GM12875 (cell line): ENCODE measurements around the gene D2HGDH.
A peak's percentile ranks its signal among the peaks of the same experiment; 100 is the strongest.

Source experiments
- H3K4me3 ChIP-seq: one replicate; pipeline ENCODE4 v1.5.1; 2011; ENCODE audit warnings: low read depth, low read length, control low read depth
- TF ChIP-seq, protein P1 (sequence below): IDR thresholded peaks from 2 replicates; pipeline ENCODE4 v1.5.1; 2011; ENCODE audit warnings: low read depth, mild to moderate bottlenecking, control low read depth, inconsistent platforms, low read length, moderate library complexity, borderline replicate concordance; ENCODE audit not compliant: insufficient read depth

The D2HGDH gene

DNA sequence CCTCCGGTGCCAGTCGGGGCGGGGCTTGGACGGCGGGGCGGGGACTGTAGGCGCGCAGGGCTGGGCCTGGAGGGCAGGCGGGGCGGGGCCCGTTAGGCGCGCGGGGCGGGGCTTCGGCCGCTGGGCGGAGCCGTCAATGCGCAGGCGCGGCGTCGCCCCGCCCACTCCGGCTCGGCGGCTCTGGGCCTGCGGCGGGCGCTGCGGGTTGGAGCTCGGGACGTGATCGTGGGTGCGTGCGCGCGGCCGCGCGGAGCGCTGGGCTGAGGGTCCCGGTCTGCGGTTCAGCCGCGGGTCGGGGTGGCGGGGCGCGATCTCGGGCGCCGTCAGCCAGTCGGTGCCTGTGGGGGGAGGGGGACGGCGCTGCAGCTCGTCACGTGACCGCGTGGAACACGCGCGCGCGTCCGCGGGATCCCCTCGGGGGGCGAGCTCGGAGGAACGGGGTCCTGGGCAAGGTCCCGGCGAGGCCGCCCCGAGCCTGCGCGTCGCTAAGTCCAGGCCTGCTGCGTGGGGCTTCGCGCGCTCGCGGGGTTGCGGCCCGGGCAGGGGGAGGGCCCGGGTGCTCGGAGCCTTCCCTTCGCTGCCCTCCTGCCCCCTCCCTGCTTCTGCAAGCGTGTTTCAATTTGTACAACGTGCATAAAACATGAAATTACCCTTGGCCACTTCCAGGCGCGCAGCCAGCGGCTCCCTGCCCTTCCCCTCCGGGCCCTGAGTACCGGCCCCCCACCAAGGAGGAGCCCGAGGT, at the start of gene D2HGDH:
TSS of gene D2HGDH (plus strand) at position 164 of the 742 bp plus-strand sequence. CDS start 595 bp downstream, outside the sequence.
- TF ChIP-seq, protein P1, sequence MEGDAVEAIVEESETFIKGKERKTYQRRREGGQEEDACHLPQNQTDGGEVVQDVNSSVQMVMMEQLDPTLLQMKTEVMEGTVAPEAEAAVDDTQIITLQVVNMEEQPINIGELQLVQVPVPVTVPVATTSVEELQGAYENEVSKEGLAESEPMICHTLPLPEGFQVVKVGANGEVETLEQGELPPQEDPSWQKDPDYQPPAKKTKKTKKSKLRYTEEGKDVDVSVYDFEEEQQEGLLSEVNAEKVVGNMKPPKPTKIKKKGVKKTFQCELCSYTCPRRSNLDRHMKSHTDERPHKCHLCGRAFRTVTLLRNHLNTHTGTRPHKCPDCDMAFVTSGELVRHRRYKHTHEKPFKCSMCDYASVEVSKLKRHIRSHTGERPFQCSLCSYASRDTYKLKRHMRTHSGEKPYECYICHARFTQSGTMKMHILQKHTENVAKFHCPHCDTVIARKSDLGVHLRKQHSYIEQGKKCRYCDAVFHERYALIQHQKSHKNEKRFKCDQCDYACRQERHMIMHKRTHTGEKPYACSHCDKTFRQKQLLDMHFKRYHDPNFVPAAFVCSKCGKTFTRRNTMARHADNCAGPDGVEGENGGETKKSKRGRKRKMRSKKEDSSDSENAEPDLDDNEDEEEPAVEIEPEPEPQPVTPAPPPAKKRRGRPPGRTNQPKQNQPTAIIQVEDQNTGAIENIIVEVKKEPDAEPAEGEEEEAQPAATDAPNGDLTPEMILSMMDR: no peak
- peak within 1 kb of the TSS; percentile 95 for H3K4me3 ChIP-seq

DNA sequence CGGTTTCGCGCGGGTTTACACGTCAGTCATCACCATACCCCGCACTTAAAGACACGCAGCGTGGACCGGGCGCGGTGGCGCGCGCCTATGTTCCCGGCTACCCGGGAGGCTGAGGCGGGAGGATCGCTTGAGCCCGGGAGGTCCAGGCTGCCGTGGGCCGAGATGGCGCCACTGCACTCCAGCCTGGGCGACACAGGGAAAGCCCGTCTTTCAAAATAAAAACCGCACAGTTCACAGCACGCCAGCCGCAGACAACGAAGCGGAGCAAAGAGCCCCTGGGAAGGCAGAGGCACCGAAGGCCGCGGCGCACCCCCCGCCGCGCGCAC, 48.1 kb upstream of the D2HGDH start:
- H3K4me3 ChIP-seq: peak overlapping the region; percentile 95
- TF ChIP-seq, protein P1: no peak

DNA sequence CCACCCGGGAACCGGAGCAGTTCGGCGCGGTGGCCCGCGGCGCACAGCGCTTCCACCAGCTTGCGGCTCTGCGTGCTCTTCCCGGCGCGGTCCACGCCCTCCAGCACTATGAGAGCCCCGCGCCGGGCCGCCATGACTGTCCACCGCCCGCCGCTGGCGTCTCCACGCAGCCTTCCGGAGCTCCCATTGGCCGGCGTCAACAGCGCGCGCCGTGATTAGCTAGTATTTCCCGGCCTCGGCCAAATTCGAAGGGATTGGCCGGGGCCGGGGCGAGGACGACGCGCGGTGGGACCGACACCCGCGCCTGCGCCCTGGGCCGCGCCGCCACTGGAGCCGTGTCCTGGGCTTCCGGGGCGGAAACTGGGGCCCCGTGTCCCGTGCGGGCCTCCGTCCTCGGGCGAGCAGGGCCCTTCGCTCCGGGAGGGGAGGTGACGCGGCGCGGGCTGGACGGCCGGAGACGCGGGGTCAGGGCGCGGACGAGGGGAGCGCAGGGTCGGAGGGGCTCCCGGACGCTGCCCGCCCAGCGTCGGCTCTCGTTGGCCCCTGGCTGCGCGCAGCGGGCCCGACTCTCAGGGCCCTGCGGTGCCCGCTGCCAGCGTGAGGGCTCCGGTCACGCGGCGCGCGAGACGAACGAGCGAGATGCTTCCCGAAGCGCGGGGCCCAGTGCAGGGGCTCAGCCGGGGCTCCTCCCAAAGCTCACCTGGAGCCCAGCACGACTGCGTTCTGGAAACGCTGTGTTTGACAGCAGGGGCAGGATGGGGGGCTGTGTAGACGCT, 47.6 kb upstream of the D2HGDH start, which contains the start of gene DTYMK:
TSS of gene DTYMK (minus strand) at position 166 of the 776 bp plus-strand sequence. CDS start at position 134, 32 bp downstream.
- peak within 1 kb of the TSS; percentile 95 for H3K4me3 ChIP-seq
- TF ChIP-seq, protein P1: no peak

DNA sequence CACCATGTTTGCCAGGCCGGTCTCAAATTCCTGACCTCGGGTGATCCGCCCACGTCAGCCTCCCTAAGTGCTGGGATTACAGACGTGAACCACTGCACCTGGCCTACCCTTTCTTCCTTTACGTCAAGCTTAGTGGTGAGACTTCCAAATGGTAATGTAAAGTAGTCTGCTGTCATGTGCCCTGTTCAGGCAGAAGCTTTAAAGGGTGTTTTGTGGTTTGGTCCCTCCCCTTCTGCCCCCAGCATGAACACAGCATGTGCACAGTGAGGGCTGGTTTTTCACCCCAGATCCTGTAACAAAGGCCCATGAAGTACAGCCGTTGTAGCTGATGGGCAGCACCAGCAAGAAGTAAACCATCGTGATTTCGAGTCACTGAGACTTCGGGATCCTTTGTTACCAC, 45.1 kb upstream of the D2HGDH start:
- TF ChIP-seq, protein P1: no peak
- no peak overlapping the region for H3K4me3 ChIP-seq

DNA sequence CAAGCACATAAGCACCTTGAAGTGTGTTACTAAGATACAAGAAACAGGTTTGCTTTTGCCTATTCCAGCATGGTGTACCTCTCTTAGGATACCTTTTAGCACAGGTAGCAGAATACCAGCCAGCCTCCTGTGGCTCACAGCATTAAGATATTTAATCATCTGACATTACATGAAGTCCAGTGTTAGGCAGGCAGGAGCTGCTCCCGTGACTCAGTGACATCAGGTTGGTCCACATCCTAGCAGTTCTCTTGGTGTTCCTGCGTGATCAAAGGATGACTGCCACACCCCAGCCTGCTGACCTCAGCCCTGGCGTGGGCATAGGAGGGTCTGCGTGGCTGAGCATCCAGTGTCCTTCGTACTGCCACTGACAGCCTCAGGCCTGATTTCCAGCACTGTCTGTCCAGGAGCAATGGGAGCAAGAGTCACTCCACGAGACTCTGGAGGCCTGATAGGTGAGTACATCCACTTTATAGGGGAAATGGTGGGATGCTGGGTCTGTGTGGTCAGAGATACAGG, 44.2 kb upstream of the D2HGDH start:
- no peak overlapping the region for H3K4me3 ChIP-seq

DNA sequence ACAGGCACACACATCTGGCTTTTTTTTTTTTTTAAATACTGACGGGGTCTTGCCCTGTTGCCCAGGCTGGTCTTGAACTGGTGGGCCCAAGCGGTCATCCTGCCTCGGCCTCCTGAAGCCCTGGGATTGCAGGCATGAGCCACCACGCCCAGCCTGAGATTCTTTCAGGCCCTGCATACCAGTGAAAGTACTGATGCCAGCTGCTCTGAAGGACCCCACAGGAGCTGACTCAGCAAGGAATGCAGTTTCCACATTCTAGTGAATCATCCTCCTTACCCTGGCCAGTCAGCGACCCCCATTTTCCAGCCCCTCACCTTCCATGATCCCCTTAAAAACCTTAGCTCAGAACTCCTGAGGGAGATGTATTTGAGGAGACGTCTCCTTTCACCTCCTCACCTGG, 42.0 kb upstream of the D2HGDH start:
- no peak overlapping the region for H3K4me3 ChIP-seq
- TF ChIP-seq, protein P1: no peak

More for the DNA sequence above, 44.2 kb upstream of the D2HGDH start:
- TF ChIP-seq, protein P1: no peak
